ENCODE measurements around the gene CDC42EP2. TPM values are rescaled to one million over a fixed set of nuclear protein-coding genes. Genes with fewer than 3 reads are reported as not detected.
A peak's percentile ranks its signal among the peaks of the same experiment; 100 is the strongest.

Gene CDC42EP2
- total RNA-seq, 6 experiments from 2014 or later = 0.55 to 3.4 (median 2.3) TPM

- 0% methylated on average over 16 of the region's 79 CpGs for WGBS (ENCODE audit: insufficient coverage, low coverage, low lambda C conversion rate, missing lambda C conversion rate)
- ATAC-seq = peak; percentile 86 to 93 (median 90)
- Histone ChIP-seq H3K4me1 (peaks cover 0 to 35% (median 10%) of the 10 kb centered on the region in 4 donors), H3K4me3 (peak within 1 kb of the TSS; percentile 52 to 65 (median 64)), H3K27me3 (no peaks in the 10 kb centered on the region), H3K36me3 (peaks cover 0 to 28% (median 9%) of the 10 kb centered on the region in 4 donors), H3K9me3 (no peaks in the 10 kb centered on the region), H3K27ac (peak within 1 kb of the TSS in 1 of 3 donors; percentile 18)
- peak; percentile 97 to 98 (median 97) for DNase-seq
- intact Hi-C loops (cut with DNase I) = loop anchor here in 1 of 2 donors (5.0 kb wide), 1 partner anchor 38 kb away; no protein-coding TSS in a partner anchor
- TF ChIP-seq CTCF (IDR thresholded peaks at IDR 0.05) (no peak), POLR2A (IDR thresholded peaks at IDR 0.05) (peak; percentile 71)
Measured at GRCh38 chr11:65354265-65355012, 39.8 kb downstream of the CDC42EP2 start, which contains the start of gene TIGD3. Gene TIGD3 (plus strand): TSS chr11:65354751. CDS start chr11:65355809, 1,058 bp downstream.

GRCh38 chr11:65355013-65355775, 40.5 kb downstream of the CDC42EP2 start:
- H3K27me3 ChIP-seq = no peaks in the 10 kb centered on the region
- H3K4me3 ChIP-seq = peak overlapping the region; percentile 52 to 65 (median 64)
- H3K27ac ChIP-seq = peak overlapping the region in 1 of 3 donors; percentile 18
- TF ChIP-seq POLR2A (IDR thresholded peaks at IDR 0.05) = no peak
- no peak for TF ChIP-seq CTCF (IDR thresholded peaks at IDR 0.05)
- peak in 3 of 4 donors; percentile 1 to 6 (median 2) for ATAC-seq
- peaks cover 0 to 35% (median 10%) of the 10 kb centered on the region in 4 donors for H3K4me1 ChIP-seq
- DNase-seq = peak in 2 of 3 donors; percentile 48 to 62
- 9% methylated on average over 21 of the region's 47 CpGs for WGBS (ENCODE audit: insufficient coverage, low coverage, low lambda C conversion rate, missing lambda C conversion rate)
- peaks cover 0 to 21% (median 9%) of the 10 kb centered on the region in 4 donors for H3K36me3 ChIP-seq
- intact Hi-C loops (cut with DNase I) = loop anchor here in 1 of 2 donors (5.0 kb wide), 1 partner anchor 37 kb away; no protein-coding TSS in a partner anchor
- H3K9me3 ChIP-seq = no peaks in the 10 kb centered on the region

GRCh38 chr11:65355776-65356393, 41.2 kb downstream of the CDC42EP2 start:
- no peak for ATAC-seq
- no peaks in the 10 kb centered on the region for H3K27me3 ChIP-seq
- peaks cover 0 to 35% (median 10%) of the 10 kb centered on the region in 4 donors for H3K4me1 ChIP-seq
- peaks cover 0 to 15% (median 7%) of the 10 kb centered on the region in 4 donors for H3K36me3 ChIP-seq
- DNase-seq = peak in 1 of 3 donors; percentile 37
- TF ChIP-seq CTCF (IDR thresholded peaks at IDR 0.05) (no peak), POLR2A (IDR thresholded peaks at IDR 0.05) (no peak)
- WGBS (ENCODE audit: insufficient coverage, low coverage, low lambda C conversion rate, missing lambda C conversion rate) = 64% methylated on average over 12 of the region's 35 CpGs
- no peak overlapping the region for H3K27ac ChIP-seq
- intact Hi-C loops (cut with DNase I) = loop anchor here in 1 of 2 donors (5.0 kb wide), 1 partner anchor 36 kb away; no protein-coding TSS in a partner anchor
- H3K9me3 ChIP-seq = no peaks in the 10 kb centered on the region
- peak overlapping the region in 1 of 3 donors; percentile 65 for H3K4me3 ChIP-seq

- peak in 2 of 3 donors; percentile 30 to 68 for DNase-seq
- H3K9me3 ChIP-seq = no peaks in the 10 kb centered on the region
- ATAC-seq = no peak
- WGBS (ENCODE audit: insufficient coverage, low coverage, low lambda C conversion rate, missing lambda C conversion rate) = 87% methylated on average over 3 of the region's 30 CpGs
- H3K27me3 ChIP-seq = no peaks in the 10 kb centered on the region
- intact Hi-C loops (cut with DNase I) = loop anchor here in 1 of 2 donors (5.0 kb wide), 1 partner anchor 36 kb away; no protein-coding TSS in a partner anchor
- TF ChIP-seq CTCF (IDR thresholded peaks at IDR 0.05) (no peak), POLR2A (IDR thresholded peaks at IDR 0.05) (no peak)
- H3K4me1 ChIP-seq = peaks cover 0 to 35% (median 10%) of the 10 kb centered on the region in 4 donors
- H3K27ac ChIP-seq = no peak overlapping the region
- H3K4me3 ChIP-seq = no peak overlapping the region
- H3K36me3 ChIP-seq = peaks cover 0 to 9% (median 4%) of the 10 kb centered on the region in 4 donors
Measured at GRCh38 chr11:65356394-65356972, 41.8 kb downstream of the CDC42EP2 start.
